GM10248 (cell line): ENCODE data around the gene SCAP.

Experiments used
- CTCF ChIA-PET: fragments of 300-600 bp; sonication (Branson Sonifier 250); formaldehyde crosslinking; extraction: SDS; loops from one replicate; lab custom pipeline; 2021; ENCODE audit warnings: antibody characterized with exemption; lab: Yijun Ruan, JAX
- POLR2A ChIA-PET: fragments of 350-650 bp; sonication (Branson Sonifier 250); formaldehyde crosslinking; extraction: SDS; loops from one replicate; lab custom pipeline; 2020; ENCODE audit warnings: antibody characterized with exemption; lab: Yijun Ruan, JAX
- DNase-seq: peaks from one replicate; pipeline ENCODE4 v3.0.0; 2012; ENCODE audit errors: extremely low spot score
- TF ChIP-seq, protein P1 (sequence below): IDR thresholded peaks from 2 replicates; pipeline ENCODE4 v1.5.1; 2012; ENCODE audit warnings: mild to moderate bottlenecking, low read depth; ENCODE audit errors: extremely low read depth, missing control alignments, control extremely low read depth

Gene SCAP

DNA sequence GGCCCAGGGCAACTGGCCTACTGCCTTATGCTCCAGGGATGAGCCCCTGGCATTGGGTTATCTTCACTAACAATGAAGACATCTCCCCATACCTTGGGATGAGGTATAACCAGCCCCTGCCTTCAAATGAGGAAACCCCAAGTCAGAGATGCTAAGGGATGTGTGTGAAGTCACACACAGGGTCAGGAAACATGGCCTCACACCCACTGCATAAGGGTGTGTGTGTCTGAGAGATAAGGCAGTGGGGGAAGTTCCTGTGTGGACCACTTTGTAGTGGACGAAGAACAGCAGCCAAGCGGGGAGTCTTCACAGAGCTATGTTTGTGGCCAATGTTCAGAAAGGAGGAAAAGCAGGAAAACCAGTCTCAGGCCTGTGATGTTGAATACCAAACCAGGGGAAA is 27.3 kb upstream of the SCAP start:
- ChIA-PET CTCF (interaction anchor here (1.1 to 1.4 kb wide), 2 partner anchors 10 to 19 kb away, joined by 3 read pairs; no protein-coding TSS in a partner anchor), POLR2A (no interaction called here)
- TF ChIP-seq, protein P1, sequence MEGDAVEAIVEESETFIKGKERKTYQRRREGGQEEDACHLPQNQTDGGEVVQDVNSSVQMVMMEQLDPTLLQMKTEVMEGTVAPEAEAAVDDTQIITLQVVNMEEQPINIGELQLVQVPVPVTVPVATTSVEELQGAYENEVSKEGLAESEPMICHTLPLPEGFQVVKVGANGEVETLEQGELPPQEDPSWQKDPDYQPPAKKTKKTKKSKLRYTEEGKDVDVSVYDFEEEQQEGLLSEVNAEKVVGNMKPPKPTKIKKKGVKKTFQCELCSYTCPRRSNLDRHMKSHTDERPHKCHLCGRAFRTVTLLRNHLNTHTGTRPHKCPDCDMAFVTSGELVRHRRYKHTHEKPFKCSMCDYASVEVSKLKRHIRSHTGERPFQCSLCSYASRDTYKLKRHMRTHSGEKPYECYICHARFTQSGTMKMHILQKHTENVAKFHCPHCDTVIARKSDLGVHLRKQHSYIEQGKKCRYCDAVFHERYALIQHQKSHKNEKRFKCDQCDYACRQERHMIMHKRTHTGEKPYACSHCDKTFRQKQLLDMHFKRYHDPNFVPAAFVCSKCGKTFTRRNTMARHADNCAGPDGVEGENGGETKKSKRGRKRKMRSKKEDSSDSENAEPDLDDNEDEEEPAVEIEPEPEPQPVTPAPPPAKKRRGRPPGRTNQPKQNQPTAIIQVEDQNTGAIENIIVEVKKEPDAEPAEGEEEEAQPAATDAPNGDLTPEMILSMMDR, result no peak
- DNase-seq, result no peak

DNA sequence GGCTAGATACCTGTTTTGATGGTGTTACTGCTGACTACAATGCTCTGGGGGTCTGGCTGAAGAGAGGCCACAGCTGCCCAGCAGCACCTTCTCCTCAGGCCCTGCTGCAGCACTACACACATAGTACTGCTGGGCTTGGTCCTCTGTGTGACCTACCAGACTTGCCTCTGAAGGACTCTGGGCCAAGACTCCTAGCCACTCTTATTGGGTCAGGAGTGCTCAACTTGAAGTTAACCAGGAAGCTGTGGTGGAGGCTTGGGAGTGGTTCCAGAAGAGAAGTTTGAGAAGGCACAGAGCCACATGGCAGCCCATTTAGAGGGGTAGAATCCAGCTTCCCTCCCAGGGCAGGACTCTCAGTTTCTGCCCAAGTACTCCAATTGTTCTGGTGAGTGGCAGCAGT is 21.2 kb upstream of the SCAP start:
- TF ChIP-seq, protein P1, result no peak
- ChIA-PET POLR2A (interaction anchor here (0.6 kb wide), 1 partner anchor 9 kb away, joined by 4 read pairs; no protein-coding TSS in a partner anchor), CTCF (no interaction called here)
- no peak for DNase-seq

GRCh38 chr3:47495886-47496285 is 20.1 kb upstream of the SCAP start:
- CTCF ChIA-PET, result interaction anchor here (0.8 to 1.3 kb wide), 2 partner anchors 10 to 30 kb away, joined by 3 read pairs; no protein-coding TSS in a partner anchor
- POLR2A ChIA-PET, result interaction anchor here (0.6 kb wide), 1 partner anchor 347 kb away, joined by 3 read pairs; no protein-coding TSS in a partner anchor
- TF ChIP-seq, protein P1, result no peak
- no peak for DNase-seq

DNA sequence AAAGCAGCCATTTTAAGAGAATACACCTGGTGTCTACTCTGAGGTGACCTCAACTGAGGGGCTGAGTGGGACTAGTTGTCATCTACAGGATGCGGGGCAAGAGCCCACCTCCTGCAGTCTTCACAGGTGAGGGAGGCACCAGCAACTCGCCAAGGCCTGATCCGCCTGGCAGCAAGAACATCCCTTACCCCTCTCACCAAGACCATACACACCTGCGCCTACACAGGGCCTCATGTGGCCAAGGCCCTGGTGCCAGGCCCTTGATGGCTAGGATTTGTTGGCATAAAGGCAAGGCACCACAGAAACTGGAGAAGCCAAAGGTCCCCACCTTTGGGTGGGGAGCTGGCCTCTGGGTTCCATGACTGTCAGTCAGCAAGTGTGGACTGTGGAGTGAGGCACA is 19.4 kb upstream of the SCAP start:
- ChIA-PET CTCF (interaction anchor here (0.8 to 3.2 kb wide), 4 partner anchors 9 to 74 kb away, joined by 3 to 10 read pairs (median 4); partner anchors contain the start of gene ELP6), POLR2A (interaction anchor here (0.6 kb wide), 1 partner anchor 536 kb away, joined by 5 read pairs; no protein-coding TSS in a partner anchor)
- DNase-seq, result no peak

DNA sequence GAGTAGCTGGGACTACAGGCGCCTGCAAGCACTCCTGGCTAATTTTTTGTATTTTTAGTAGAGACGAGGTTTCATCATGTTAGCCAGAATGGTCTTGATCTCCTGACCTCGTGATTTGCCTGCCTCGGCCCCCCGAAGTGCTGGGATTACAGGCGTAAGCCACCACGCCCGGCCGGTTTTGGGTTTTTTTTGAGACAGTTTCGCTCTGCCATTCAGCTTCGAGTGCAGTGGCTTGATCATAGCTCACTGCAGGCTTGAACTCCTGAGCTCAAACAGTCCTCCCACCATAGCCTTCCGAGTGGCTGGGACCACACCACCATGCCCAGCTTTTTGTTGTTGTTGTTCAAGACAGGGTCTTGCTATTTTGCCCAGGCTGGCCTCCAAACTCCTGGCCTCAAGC is 16.0 kb upstream of the SCAP start:
- TF ChIP-seq, protein P1, result no peak
- no peak for DNase-seq
- POLR2A ChIA-PET, result no interaction called here
- CTCF ChIA-PET, result interaction anchor here (0.7 to 1.7 kb wide), 9 partner anchors 11 to 333 kb away, joined by 3 to 11 read pairs (median 3); partner anchors contain the start of gene SCAP

More for the DNA sequence above, 19.4 kb upstream of the SCAP start:
- TF ChIP-seq, protein P1, result no peak

DNA sequence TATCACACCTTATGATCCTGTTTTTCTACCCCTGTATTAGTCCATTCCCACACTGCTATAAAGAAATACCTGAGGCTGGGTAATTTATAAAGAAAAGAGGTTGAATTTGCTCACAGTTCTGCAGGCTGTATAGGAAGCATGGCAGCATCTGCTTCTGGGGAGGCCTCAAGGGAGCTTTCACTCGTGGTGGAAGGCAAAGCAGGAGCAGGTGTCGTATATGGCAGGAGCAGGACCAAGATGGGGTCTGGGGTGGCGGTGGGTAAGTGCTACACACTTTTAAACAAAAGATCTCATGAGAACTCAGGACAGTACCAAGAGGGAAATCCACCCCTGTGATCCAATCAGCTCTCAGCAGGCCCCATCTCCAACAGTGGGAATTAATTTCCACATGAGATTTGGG is 15.4 kb upstream of the SCAP start:
- TF ChIP-seq, protein P1, result no peak
- CTCF ChIA-PET, result interaction anchor here (1.2 to 1.7 kb wide), 5 partner anchors 11 to 334 kb away, joined by 3 to 11 read pairs (median 4); partner anchors contain the start of gene SCAP

More for the DNA sequence above, 15.4 kb upstream of the SCAP start:
- no peak for DNase-seq
- POLR2A ChIA-PET, result no interaction called here
